Measurements from ENCODE around the gene MYH7B.

DNA sequence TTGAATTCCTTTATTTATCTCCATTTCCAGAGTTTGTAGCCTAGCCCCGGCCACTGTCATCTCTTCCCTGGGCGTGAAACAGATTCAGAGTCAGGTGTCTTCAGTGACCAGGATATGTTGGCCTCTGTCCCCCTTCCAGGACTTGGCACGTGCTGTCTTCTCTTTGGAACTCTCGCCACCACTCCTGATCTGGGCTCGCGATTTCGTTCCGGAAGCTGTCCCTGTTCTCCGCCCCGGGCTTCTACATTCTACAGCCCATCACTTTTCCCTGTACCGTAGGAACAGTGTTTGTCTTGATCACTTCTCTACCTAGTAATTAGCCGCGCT, 801 bp upstream of the MYH7B start:
- TF ChIP-seq YY1 (IDR thresholded peaks at IDR 0.05; ENCODE audit: insufficient read depth, insufficient read length) (no peak), ZNF274 (IDR thresholded peaks at IDR 0.05; ENCODE audit: low read depth, low read length) (no peak), SUZ12 (IDR thresholded peaks at IDR 0.05; ENCODE audit: extremely low read depth, insufficient read depth, insufficient read length) (no peak)
